ENCODE results near the gene FTCDNL1.

FTCDNL1 gene

DNA sequence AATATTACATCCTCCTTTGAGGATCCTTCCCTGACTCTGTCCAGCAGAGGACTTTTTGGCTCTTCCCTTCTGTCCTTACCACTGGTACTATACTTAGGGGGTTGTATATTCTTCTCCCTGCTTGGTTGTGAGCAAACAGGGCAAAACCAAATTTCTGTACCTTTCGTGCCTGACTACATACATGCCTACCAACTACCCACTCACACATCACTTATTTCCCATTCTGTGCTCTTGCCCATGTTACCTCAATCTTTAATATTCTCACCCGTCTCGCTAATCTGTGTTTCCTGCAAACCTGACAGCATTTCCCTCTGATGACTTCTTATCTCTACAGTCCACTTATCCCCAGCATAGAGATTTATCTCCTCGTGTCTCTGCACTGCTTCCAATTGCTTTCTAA, 58.6 kb downstream of the FTCDNL1 start:
- FAIRE-seq (no peak), DNase-seq (ENCODE audit: insufficient read length, low spot score) (no peak)

- DNase-seq (ENCODE audit: insufficient read length, low spot score) (no peak), FAIRE-seq (no peak)
These were observed 59.7 kb downstream of the FTCDNL1 start for GRCh38 chr2:199791326-199791725.

GRCh38 chr2:199784512-199784911, 66.5 kb downstream of the FTCDNL1 start:
- DNase-seq (ENCODE audit: insufficient read length, low spot score) (no peak), FAIRE-seq (no peak)

DNA sequence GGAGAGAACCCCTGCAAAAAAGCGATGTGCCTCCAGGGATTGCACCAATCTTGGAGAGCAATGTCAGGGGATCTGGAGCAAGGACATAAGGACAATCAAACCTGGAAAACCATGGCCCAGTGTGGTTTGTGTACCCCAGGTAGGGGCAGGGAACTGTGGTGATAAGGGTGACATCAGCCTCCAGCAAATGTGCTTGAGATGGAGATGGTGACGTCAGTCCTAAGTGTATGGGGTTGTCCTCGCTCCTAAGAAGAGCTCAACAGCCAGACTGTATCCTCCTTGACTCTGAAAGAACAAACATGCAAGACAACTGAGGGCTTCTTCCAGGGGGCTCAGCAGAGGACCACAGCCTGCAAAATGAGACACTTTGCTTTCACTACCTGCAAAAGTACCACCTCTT, 71.4 kb downstream of the FTCDNL1 start:
- FAIRE-seq (no peak), DNase-seq (ENCODE audit: insufficient read length, low spot score) (no peak)

DNA sequence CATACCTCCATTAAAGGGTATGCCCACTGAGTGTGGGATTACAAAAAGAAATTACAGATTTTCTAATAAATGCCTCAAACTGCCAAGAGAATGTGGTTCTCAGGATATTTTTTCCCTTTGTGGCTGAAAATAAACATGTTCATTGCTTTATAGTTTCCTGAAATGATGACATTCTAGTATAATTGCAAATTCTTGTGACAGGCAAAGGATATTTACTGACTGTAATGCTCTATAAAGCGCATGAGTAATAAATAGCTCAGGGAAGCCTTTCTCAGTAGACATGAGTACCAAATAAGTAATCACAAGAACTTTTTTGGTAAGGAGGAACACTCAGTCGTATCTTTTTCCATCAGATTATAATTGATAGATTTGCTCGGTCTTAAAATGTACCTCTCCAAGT, 72.3 kb downstream of the FTCDNL1 start:
- no peak for FAIRE-seq
- no peak for DNase-seq (ENCODE audit: insufficient read length, low spot score)

- FAIRE-seq (no peak), DNase-seq (ENCODE audit: insufficient read length, low spot score) (no peak)
These were observed 73.1 kb downstream of the FTCDNL1 start for GRCh38 chr2:199777916-199778315.

GRCh38 chr2:199777315-199777714, 73.7 kb downstream of the FTCDNL1 start:
- no peak for DNase-seq (ENCODE audit: insufficient read length, low spot score)
- FAIRE-seq, result no peak

GRCh38 chr2:199775267-199775666, 75.7 kb downstream of the FTCDNL1 start:
- no peak for FAIRE-seq
- DNase-seq (ENCODE audit: insufficient read length, low spot score), result no peak

- no peak for FAIRE-seq
- no peak for DNase-seq (ENCODE audit: insufficient read length, low spot score)
These were observed 78.7 kb downstream of the FTCDNL1 start for GRCh38 chr2:199772035-199772976.

GRCh38 chr2:199770716-199771115, 80.3 kb downstream of the FTCDNL1 start:
- DNase-seq (ENCODE audit: insufficient read length, low spot score) (no peak), FAIRE-seq (no peak)

DNA sequence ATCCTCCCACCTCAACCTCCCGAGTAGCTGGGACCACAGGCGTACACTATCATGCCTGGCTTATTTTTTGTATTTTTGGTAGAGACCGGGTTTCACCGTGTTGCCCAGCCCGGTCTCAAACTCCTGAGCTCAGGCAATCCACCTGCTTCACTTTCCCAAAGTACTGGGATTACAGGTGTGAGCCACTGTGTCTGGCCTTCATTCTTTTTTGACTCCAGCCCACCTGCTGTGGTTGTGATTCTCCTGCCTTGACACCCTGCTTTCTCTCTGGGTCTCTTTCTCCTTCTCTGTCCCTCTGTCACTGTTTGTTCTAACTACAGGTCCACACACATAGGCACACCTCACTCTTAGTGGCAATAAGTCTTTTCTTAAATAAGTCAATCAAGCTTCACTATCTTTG, 85.3 kb downstream of the FTCDNL1 start:
- FAIRE-seq, result no peak
- DNase-seq (ENCODE audit: insufficient read length, low spot score), result no peak

DNA sequence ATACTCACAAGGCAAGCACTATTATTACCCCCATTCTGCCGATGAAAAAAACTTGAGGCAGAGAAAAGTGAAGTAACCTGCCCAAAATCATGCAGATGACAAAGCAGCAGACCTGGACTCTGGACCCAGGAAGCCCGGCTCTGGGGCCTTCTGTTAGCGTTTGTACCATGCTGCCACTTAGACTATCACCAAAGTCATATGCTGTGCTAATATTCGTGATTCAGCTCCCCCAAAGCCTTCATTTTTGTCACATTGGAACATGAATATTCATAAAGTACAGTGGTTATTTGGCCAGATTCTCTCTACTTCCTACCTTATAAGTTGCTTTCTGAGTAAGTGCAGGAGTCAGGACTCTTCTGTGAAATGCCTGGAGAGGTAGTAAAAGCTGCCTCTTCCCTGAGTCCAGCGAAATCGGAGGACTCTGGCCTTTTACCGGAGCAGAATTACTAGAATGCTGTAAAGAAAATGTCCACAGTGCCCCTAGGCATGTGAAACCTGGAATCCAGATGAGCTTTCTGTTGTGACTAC, 86.7 kb downstream of the FTCDNL1 start:
- no peak for DNase-seq (ENCODE audit: insufficient read length, low spot score)
- no peak for FAIRE-seq

DNA sequence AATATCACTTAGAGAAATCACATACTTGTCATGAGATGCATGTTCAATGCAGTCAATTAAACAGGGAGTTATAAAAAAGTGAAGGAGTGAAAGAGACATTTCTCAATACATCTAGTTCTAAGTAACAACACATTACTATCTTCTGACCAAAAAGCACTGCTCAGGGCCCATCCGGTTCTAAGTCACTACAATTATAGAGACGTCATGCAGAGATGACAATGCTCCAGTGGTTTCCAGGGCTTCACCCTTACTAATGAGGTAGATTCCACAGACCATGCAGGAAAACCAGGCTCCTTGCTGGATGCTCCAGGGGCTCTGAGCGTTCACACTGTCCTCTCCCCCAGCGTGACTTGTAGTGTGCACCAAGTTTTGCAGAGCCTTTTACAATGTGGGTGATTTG, 88.0 kb downstream of the FTCDNL1 start:
- DNase-seq (ENCODE audit: insufficient read length, low spot score) (no peak), FAIRE-seq (no peak)

DNA sequence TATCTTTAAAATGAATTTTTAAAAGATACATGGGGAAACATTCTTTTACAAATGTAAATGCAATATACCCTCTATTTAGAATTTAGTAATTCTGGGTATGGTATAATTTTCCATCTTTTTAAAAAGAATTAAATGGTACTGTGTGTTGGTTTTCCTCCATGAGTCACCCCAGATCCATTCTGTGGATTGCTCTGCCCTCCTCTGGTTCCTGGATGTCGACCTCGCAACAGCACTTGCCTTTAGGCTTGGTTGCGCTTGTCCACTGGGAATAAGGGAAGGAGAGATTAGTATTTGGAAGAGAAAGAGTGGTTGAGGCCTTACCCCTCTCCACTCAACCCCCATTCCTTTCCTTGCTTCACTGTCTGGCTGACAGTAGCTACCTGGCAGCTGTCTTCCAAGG, 90.4 kb downstream of the FTCDNL1 start:
- DNase-seq (ENCODE audit: insufficient read length, low spot score) (no peak), FAIRE-seq (no peak)

GRCh38 chr2:199757233-199757870, 93.6 kb downstream of the FTCDNL1 start:
- DNase-seq (ENCODE audit: insufficient read length, low spot score), result no peak
- FAIRE-seq, result no peak

DNA sequence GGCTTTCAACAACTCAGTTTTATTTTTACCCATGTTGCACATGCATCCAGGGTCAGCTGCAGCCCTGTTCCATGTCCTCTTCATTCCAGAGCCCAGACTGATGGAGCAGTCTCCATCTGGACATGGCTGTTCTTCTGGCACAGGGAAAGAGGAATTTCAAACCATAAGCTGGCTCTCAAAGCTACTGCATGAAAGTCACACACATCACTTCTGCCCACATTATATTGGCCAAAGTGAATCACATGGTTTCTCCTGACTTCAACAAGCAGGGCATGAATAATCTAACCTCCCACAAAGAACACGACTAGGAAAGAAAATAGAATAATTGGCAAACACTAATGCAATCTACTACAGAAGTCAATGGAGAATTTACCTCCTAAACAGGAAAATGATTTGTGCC, 94.2 kb downstream of the FTCDNL1 start:
- no peak for DNase-seq (ENCODE audit: insufficient read length, low spot score)
- no peak for FAIRE-seq

- DNase-seq (ENCODE audit: insufficient read length, low spot score), result no peak
- no peak for FAIRE-seq
These were observed 94.8 kb downstream of the FTCDNL1 start for GRCh38 chr2:199756211-199756610.

DNA sequence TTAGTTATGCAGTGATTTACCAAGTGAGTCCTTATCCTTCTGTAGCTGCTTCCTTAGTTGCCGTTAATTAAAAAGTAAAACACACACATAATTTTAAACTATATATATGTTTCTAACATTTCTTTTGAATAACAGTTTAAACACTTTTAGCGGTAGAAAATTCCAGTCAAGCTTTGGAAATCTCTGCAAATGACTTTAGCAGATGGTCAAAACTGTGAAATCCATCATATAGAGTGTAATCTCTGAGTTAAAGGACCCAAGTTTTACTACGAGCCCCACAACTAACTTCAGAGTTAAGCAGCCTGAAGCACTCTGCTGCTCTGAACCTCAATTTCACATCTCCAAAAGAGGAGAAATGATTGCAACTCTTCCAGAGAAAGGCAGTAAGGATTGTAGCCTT, 96.2 kb downstream of the FTCDNL1 start:
- DNase-seq (ENCODE audit: insufficient read length, low spot score) (no peak), FAIRE-seq (no peak)

DNA sequence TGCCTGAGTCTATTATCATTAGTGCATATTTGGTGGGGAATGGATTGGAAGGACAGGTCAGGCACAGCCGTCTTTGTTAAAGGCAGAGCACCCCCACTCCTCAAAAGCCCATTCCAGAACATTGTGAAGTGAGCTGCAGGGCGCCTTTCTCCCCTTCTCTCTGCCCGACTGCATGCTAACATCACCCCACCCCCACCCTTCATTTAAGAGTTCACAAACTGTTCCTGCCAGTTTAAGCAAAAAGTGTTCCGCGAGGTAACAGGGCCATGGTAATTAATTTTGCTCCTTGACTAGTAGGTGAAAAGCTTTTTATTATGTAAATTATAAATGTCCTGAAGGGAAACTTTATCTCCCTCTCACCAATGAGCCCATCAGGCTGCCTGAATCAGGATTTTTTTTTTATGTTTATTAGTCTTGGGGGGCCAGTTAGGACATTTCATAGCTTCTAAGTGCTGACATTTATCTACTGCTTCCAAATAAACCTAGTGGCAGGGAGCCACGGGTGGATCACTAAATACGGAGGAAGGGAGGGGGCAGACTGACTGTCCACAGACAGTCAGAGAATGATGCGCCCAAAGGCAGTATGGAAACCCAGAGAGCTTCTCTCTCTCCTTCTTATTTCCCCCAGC, 99.4 kb downstream of the FTCDNL1 start:
- no peak for DNase-seq (ENCODE audit: insufficient read length, low spot score)
- no peak for FAIRE-seq

DNA sequence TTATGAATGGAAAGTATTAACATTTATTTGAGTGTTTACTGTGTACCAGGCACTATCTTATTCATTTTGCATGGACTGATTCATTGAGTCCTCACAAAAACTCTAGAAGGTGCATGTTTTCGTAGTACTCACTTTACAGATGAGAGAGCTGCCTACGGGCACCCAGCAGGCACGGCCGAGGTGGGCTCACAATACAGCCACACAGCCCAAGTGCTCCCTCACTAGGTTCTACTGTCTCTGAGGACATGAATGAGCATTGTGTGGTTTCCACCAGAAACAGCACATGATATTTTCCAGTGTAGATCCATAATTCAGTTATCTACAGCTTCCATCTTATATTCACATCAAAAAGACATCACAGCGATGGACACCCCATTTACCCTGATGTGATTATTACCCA, 101.4 kb downstream of the FTCDNL1 start:
- no peak for DNase-seq (ENCODE audit: insufficient read length, low spot score)
- no peak for FAIRE-seq

DNA sequence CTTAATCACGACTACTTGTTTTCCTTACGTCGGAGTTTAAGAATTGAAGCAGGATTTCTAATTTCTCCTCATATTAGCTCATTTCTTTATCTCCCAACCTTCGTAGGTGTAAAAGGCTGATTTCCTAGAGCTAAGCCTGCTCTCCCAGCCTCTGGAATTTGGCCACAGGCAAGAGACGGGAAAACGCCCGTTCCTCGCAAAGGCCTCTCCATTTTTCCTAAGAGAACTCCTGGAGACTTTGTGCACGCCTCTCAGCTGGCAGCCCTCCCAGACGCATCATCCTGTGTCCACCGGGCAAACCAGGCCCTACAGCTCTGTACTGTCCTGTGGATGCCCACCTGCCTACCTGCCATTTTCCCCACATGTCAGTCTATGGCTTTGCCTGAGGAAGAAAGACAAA, 106.3 kb downstream of the FTCDNL1 start:
- FAIRE-seq (no peak), DNase-seq (ENCODE audit: insufficient read length, low spot score) (no peak)

Measured in HTR-8/SVneo (cell line).